ACC112 (cell line): ENCODE measurements around the gene SRCAP.
A peak's percentile ranks its signal among the peaks of the same experiment; 100 is the strongest.

Experiments used
- H2AFZ ChIP-seq: fragments of 200-600 bp; sonication (generic); one replicate; pipeline ENCODE4 v1.6.0; 2017; ENCODE audit warnings: antibody characterized with exemption, low read length; ENCODE audit not compliant: unreplicated experiment
- H3K27ac ChIP-seq: fragments of 200-600 bp; sonication (generic); 2 replicates; pipeline ENCODE4 v1.5.1; 2014; ENCODE audit warnings: low read depth, mild to moderate bottlenecking, antibody characterized with exemption, low read length, moderate library complexity
- H3K27me3 ChIP-seq: fragments of 200-600 bp; sonication (generic); 2 replicates; pipeline ENCODE4 v1.6.1; 2014; ENCODE audit warnings: mild to moderate bottlenecking, antibody characterized with exemption, low read length, moderate library complexity, mixed read lengths; ENCODE audit not compliant: insufficient read depth
- H3K36me3 ChIP-seq: fragments of 200-600 bp; sonication (generic); 2 replicates; pipeline ENCODE4 v1.6.1; 2016; ENCODE audit warnings: mild to moderate bottlenecking, antibody characterized with exemption, low read length, moderate library complexity, mixed read lengths; ENCODE audit not compliant: insufficient read depth
- H3K4me1 ChIP-seq: fragments of 200-600 bp; sonication (generic); one replicate; pipeline ENCODE4 v1.6.1; 2016; ENCODE audit warnings: low read length, mixed read lengths; ENCODE audit not compliant: insufficient read depth, unreplicated experiment, control insufficient read depth
- H3K4me3 ChIP-seq: fragments of 200-600 bp; sonication (generic); 2 replicates; pipeline ENCODE4 v1.5.1; 2014; ENCODE audit warnings: mild to moderate bottlenecking, low read depth, low read length
- H3K79me2 ChIP-seq: fragments of 200-600 bp; sonication (generic); one replicate; pipeline ENCODE4 v1.6.0; 2016; ENCODE audit warnings: low read length; ENCODE audit not compliant: control insufficient read depth, unreplicated experiment, insufficient read depth

The SRCAP gene

DNA sequence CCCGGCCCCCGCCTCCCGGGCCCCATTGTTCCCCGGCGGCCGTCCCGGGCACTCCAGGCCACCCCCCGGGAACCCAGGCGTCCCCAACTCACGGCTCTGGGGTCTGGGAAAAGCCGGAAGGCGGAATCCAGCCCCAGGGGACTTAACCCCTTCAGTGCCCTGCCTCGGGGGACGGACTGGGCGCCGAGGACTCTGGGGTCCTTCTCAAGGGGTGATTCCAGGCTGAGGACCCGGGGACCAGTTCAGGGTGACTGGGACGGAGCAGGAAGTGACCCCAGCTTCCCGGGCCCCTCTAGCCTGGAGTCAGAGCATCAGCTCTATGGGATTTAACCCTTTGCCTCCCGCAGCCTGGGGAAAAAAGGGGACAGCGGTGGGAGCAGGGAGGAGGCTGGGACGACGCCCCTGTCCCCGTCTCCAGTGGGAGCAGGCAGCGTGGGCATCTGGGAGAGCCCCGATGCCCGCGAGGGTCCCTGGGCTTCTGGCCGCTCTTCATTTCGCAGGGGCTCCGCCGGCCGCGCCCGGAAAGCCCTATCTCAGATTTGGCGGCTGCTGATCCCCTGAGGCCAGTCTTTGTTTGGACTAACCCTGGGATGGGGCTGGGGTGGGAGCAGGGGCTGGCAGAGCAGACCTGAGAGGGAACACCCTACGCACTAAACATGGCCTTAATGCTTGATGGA is 88.1 kb downstream of the SRCAP start, which contains the start of gene ZNF629:
Gene ZNF629, minus strand, starts transcription at position 270 of the 677 bp plus-strand sequence. CDS start 2,723 bp downstream, outside the sequence.
- Histone ChIP-seq H2AFZ (peak within 1 kb of the TSS; percentile 89), H3K4me3 (peak within 1 kb of the TSS; percentile 87), H3K27ac (peak within 1 kb of the TSS; percentile 67)

DNA sequence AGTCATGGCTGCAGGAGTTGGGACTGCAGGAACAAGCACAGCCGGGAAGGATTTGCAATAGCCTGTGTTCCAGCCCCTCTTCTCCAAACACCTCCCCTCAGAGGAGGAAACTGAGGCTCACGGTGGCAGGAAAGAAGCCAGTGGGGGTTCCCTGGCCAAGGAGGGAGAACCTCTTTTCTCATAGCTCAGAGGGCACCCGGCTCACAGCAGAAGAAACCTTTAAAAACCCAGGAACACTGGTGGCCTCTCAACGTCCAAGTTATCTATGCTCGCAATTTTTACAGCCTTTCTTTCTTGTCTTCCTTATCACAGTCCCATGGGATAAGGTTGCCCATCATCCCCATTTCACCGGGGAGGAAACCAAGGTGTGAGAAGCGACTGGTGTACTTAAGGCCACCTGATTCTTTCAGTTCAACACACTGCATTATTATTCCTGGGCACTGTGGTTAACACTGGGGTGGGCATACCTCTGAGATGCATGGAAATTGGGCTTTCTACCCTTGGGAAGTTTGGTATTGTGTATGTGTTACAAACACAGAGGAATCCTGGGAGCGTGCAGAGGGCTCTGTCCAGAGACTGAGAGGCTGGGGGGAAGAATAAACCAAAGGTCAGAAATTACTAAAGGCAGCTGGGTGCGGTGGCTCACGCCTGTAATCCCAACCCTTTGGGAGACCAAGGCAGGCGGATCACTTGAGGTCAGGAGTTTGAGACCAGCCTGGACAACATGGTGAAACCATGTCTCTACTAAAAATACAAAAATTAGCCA is 88.8 kb downstream of the SRCAP start:
- Histone ChIP-seq H3K27ac (no peak overlapping the region), H3K4me3 (peak overlapping the region; percentile 87), H3K36me3 (no peaks in the 10 kb centered on the region)

More for the DNA sequence above, 88.1 kb downstream of the SRCAP start, which contains the start of gene ZNF629:
- H3K27me3 ChIP-seq, result no peaks in the 10 kb centered on the region
- H3K36me3 ChIP-seq, result peaks cover 6% of the 10 kb centered on the region; the same call in 1 of the 2 replicates
- H3K79me2 ChIP-seq, result peaks cover 30% of the 10 kb centered on the region
- peaks cover 13% of the 10 kb centered on the region for H3K4me1 ChIP-seq

More for the DNA sequence above, 88.8 kb downstream of the SRCAP start:
- peaks cover 13% of the 10 kb centered on the region for H3K4me1 ChIP-seq
- H2AFZ ChIP-seq, result peak overlapping the region; percentile 89
- H3K27me3 ChIP-seq, result no peaks in the 10 kb centered on the region
- H3K79me2 ChIP-seq, result peaks cover 30% of the 10 kb centered on the region
